Activated T-helper 9 cell treated with anti-CD3 and anti-CD28 coated beads, Interleukin-2, amount 50 U/mL, for 16 hours (primary cell): ENCODE results near the gene CDH4.

ENCODE experiments used
- DNase-seq: peaks from one replicate; pipeline ENCODE4 v3.0.0-alpha.2; 2020; ENCODE audit warnings: low read depth

CDH4 gene

DNA sequence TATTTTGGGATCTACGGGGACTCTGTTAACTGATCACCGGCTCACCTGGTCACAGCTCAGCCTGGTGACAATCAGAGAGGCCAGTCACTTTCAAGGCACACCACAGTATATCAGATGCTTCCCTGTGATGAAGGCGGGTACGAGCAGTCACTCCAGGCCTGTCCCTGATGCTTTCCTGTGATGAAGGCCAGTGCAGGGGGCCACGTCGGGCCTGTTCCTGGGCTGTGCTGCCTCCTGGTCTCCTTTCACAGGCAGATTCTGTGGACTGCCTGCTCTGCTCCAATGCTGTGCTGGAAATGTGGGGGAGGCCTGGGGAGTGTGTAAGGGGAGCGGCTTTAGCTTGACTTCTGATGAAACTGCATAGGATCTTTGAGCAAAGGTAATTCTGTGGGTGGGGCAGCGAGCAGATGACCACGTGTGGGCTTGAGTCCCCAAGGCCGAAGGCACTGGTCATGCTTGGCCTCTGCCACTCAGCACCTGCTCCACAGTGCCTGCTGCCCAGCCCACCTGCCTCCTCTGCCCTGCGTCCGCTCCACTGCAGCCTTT is 441.1 kb downstream of the CDH4 start:
- no peak for DNase-seq

DNA sequence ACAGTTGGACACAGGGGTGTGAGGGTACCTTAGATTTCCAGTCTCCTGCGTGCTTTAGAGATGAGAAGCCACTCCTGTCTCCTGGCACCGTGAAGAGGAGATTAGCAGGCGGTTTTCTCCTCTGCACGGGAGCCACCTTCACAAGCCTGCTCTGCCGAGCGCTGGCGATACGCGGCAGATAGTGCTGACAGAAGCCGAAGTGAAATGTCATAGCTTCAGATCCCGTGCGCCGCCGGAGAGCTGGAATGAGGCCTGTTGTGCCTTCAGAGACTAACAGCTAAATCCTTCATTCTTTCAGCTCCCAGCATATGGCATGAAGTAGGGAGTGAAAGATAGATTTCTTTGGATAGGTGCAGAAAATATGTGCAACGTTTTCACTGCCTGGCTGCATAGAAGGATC is 442.6 kb downstream of the CDH4 start:
- no peak for DNase-seq

DNA sequence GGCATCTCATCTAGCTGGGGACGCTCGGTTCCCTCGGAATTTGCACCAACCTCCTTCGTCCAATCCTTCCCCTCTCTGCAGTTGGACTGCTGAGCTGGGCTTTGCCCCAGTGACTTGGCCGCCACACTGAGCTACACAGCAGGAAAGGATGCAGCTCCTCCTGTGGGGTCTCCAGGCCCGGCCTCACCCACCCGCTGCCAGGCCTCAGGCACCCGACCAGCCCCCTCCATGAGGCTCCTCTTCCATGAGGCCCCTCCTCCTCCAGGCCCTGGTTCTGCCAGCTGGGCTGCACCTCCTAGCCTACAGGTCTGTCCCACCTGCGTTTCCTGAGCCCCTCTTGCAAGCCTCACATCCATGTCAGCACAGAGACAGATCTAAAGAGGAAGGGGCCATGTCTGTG is 443.7 kb downstream of the CDH4 start:
- no peak for DNase-seq

DNA sequence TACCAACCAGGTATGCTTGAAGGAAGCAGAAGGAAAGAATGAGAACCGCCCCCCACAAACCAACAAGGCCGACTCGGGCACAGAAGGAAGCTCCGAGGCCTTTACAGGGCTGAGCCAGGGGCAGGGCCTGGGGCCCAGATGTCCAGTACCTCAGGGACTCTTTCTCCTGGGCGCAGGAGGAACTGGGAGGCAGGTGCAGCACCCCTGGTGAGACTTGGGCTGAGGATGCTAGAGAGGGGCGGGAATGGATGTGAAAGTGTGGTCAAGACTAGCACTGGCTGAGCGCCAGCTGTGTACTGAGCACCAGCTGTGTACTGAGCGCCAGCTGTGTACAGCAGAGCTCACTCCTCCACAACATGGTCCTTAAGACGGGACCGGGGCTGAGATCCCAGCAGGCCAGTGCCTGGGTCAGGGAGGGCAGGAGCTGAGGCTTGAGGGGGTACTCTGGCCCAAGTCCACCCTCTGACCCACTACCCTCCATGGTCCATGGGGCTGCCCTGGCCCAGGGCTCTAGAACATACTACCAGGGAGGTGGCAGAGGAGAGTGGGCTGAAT is 444.2 kb downstream of the CDH4 start:
- no peak for DNase-seq

DNA sequence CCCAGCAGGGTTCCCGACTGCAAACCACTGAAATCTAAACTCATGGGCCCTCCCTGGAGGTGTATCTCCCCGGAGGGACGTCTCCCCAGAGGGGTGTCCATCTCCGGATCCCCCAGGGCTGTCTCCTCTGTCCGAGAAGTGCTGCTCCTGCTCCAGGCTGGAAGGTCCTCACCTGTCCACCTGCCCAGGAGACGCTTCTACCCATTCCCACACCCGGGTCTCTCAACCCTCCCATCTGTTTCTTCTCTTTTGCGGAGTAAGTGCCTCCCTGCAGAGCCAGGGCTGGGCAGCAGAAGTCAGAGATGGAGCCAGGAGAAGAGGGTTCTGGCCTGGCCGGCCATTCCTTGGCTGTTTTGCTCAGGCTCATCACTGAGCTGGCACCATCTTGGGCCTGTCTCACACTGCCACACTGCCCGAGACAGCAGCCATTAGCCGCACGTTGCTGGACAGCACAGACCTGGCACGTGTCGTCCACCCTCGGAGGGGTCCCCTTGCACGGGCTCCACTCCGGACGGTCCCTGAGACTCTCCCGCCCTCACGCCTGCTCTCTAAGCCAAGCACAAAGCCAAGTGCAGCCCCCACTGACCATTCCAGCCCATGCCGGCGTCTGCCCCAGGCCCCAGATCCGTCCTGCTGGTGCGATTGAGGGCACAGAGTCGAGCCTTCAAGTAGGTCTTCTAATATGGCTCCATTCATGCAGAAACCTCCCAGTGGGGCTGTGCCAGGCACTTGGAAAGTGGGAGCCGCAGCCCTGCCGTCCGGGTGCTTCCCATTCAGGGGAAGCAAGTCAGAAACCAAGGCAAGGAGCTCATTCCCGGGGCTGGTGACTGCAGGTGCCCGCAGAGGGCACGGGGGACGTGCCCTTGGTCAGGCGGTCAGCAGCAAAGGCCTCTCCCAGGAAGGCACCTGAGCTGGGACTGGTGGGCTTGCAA is 445.9 kb downstream of the CDH4 start:
- no peak for DNase-seq

DNA sequence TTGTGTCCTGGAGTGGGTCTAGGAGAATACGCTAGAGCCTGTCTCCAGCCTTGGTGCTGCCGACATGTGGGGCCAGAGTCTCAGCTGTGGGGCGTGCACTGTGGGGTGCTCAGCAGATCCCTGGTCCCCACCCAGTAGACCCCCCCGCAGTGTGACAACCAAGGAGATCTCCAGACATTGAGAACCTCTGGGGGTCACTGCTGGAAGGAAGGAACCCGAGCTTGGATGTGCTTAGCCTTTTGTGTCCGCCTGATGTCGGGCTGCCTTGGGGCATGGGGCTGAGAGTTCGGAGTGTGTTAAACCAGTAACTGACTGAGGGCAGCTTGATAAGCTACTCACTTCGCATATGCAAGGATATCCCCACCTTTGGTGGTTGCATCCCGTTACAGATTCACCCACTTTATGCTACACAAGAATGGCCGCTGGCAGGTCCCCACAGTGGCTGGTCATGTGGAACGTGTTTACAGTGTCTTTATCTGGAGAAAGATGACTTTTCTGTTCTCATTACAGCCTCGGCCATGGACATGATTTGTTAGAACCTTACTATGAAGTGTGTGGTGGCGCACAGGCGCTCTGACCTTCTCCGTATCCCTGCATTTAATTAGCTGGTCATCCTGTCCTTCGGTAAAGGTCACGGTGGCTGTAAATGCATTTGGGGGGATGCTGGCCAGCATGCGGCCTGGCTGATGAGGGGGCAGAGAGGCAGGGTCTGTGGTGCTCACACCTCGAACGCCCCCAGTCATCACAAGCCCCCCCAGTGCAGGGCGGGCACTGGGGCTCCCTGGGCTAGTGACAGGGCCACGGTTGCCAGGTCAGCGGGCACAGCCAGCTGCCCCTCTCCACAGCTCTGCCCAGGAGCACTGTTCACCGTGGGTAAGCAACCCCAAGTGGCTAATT is 446.8 kb downstream of the CDH4 start:
- no peak for DNase-seq

DNA sequence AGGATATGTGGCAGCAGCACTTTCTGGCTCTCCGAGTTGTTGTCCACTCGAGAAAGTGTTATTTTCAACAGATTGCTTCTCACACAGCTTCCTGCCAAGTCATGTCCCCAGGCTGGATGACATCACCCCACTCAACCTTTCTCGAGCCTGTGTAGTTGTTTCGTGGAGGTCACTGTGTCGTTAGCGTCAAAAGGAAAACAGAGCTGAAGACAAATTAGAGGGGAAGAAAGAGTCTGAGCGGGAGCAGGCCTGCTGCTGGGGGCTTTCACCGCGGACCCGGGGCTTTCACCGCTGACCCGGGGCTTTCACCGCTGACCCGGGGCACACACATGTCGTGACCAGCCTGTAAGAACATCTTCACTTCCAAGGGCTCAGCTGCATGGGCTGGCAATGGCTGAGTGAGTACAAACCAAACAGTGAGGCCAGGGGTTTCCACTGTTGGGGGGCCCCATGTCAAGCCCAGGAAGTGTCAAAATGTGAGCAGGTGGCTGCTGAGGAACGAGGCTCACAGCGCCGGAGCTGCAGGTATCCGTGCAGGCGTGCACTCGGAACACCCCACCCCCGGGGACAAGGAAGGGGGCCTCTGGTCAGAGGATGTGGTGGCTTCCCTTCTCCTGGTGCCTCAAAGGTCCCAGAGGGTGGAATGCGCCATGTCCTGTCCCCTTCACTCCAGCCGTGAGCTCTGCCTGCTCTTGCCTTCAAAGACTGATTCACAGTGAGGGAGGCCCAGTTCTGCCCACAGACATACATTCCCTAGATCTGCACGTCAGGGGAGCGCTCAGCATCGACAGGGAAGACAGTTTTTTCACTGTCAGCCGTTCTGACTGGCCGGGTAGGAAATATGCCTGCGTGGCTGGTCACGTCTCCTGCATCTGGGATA is 447.7 kb downstream of the CDH4 start:
- no peak for DNase-seq

DNA sequence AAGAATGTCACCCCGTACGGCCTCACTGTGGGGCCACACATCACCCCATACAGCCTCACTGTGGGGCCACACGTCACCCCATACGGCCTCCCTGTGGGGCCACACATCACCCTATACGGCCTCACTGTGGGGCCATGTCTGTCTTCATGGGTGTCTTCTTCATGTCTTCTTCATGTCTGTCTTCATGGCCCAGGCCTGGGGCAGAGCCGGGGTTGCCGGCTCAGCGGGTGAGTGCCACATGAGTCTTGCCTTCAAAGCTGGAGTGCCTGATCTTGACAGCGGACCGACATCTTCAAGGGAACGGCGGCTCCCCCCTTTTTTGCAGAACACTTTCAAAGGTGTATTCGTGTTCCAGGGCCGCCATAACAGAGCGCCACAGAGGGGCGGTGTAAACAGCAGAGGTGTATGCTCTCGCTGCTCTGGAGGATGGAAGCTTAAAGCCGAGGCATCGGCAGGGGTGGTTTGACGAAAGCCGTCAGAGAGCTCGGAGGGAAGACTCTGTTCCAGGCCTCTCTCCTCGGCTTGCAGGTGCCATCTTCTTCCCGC is 448.6 kb downstream of the CDH4 start:
- no peak for DNase-seq

DNA sequence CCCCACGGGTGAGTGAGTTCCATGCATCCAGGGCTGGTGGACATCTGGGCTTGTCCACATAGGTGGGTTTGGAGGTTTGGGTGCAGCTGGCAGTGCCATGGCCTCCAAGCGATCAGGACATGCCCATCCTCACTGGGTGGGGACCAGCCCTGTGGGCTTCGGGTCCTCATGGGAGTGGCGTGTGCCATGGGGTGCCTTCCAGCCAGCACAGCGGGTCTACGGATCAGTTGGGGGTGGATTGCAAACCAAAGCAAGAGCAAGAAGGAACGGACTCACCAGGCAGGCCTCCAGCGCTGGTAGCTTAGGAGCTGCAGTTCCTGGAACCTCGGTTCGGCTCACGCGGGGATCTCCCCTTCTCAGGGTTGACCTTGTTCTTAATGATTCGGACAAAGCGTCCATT is 449.3 kb downstream of the CDH4 start:
- DNase-seq, result no peak

DNA sequence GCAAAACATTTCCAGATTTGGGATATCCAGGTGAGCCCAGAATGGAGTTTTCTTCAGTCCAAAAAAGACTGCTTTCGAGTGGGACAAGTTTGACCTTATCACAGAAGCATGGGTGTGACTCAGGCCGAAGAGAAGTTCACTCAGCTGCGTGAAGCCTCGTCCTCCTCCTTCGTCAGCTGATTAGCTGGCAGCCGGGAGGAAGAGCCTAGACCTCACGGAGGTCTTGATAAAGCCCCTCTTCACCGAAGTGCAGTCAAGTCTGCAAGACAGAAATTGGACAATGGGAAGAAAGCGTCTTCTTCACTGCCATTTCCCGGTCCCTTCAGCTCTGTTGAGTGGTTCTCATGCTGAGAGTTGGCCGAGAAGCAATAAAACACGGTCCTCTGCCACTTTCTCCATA is 449.7 kb downstream of the CDH4 start:
- DNase-seq, result no peak

DNA sequence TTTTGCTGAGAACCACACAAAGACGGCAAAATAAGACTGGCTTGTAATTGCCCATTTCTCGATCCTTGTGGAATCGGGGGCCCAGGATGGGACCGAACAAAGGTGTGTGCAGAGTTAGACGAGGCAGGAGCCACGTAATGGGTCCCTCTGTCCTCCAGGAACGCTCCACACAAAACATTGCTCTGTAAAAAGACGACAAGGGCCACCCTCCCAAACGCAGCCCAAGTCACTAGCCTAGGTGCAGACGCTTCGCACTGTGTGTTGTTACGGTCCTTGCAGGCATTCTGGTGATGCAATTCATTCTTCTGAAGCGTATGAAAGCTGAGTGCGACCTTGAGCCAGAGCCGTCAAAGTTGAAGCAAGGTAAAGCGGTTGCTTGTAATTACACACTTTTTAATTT is 450.2 kb downstream of the CDH4 start:
- DNase-seq, result no peak

DNA sequence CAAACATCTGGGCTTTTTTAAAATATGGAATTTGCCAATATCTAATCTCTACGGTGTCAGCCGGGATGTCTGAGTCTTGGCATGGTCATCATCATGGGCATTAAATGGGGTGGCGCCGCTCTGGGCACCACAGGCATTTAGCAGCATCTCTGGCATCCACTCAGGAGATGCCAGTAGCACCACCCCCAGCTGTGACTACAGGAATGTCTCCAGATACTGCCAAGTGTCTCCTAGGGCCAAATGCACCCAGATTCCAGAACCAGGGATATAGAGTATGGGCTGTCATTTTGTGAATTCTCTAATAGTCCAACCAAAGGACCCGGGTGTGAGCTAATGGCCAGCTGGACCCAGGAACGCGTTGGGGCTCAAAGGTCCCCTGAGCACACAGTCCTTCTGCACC is 452.6 kb downstream of the CDH4 start:
- no peak for DNase-seq

DNA sequence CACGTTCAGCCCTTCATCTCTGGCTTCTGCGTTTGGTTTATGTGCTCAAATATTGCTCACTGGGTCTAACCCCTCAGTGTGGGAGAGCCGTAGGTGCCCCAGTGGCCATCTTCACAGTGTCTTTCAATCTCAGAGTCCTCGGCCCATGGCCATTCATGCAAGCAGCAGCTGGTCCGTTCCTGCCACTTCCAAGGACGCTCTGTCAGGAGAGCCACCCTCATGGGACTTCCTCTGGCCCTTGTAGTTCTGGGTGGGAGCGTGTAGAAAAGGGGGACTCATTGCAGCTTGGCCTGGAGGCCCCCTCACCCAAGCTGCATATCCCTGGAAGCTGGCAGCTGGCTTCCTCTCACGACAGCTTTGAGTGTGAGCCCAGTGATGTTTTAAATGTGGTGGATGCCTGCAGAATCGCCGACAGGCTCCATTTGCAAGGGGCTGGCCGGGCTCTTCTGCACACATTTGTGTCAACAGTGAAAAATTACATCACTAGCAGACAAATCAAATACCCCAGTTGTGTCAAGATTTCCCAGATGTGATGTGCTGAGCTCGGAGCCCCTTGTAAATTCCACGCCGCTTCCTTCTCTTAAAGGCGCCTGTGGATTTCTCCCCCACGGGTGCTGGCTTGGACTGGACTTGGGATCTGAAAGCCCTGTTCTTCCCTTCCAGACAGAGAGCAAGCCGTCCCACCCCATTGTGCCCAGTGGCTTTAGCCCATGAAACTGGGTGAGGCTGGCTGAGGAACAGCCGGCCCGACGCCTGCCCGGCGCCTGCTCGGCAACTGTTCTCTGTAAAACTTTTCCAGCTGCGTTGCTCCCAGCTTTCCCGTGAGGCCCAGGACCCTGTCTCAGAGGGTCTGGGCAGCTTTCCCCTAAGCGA is 453.6 kb downstream of the CDH4 start:
- no peak for DNase-seq

DNA sequence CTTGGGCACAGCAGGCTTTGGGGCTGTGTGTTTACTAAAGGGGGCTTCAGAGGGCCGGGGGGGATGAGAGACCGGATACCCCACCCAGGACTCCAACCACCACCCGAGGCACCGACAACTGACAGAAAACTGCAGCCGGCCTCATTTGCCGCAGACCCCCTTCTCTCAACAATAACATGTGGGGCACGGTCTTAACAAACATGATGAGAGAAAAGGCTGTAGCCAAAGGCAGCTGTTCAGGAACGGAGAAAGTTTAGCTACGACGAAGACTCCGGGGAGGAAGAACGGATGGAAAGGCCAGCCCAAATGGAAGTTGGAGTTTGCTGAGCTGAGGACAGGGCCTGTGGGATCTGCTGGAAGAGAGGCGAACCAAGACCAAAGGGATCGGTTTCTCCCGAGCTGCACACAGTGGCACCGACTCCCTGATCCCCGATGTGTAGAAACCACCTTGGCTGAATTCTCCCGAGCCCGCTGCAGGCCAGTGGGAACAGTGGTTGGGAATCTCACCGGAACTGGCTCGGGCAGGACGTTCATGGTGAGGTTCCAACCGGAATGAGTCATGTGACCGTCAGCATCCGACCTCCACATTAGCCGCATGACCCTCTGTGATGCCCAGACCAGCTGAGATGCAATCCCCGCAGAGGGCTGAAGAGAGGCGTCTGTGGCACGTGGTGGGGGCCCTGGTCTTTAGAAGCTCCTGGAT is 454.3 kb downstream of the CDH4 start:
- no peak for DNase-seq

DNA sequence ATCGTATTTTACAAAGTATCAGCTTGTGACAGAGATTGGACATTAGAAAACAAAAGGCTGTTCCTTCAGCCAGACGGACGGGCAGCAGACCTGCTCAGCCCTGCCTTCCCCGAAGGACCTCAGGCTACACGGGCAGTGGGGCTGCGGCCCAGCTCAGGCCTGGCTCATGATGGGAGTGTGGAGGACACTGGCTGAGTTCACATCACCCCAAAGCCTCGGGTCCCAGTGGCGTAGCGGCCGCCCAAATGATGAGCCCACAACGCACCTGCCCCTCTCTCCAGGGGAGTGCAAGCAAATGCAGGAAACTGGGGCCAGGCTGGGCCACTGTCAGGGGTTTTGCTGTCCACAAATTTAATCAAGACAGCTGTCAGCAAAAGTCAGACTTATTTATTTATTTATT is 456.8 kb downstream of the CDH4 start:
- no peak for DNase-seq

DNA sequence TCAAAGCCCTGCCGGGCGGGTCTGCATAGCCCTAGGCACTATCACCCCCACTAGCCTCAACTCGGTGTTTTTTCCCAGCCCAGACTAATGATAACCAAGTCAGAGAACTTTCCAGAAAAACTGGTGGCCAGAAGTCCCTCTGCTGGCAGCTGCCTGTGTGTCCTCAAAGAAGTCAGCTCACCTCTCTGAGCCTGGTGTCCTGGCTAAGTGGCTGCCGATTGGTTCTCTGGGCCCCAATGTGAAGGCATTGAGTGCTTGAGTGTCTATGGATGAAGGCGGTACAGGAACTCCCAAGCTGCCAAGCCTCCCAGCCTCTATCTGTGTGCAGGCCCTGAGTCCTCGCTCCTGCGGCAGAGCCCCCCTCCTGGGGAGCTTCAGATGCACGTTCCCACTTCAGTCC is 458.0 kb downstream of the CDH4 start:
- no peak for DNase-seq

DNA sequence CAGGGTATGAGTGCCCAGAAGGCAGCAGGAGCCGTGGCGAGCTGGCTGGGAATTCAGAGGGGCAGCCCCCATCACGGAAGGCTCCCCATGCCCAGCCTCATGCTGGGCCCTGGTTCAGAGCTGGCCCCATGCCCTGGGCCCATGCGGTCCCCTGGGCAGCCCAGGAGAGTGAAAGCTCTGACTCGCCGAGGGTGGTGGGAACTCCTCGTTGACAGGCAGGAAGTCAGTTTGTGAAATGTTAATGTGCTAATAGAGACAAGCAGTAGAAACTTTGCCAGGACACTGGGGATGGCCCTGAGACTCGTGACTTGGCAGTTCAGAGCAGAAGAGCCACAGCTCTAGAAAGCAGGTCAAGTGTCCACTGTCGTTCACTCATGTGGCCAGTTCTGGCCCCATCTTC is 460.6 kb downstream of the CDH4 start:
- no peak for DNase-seq

DNA sequence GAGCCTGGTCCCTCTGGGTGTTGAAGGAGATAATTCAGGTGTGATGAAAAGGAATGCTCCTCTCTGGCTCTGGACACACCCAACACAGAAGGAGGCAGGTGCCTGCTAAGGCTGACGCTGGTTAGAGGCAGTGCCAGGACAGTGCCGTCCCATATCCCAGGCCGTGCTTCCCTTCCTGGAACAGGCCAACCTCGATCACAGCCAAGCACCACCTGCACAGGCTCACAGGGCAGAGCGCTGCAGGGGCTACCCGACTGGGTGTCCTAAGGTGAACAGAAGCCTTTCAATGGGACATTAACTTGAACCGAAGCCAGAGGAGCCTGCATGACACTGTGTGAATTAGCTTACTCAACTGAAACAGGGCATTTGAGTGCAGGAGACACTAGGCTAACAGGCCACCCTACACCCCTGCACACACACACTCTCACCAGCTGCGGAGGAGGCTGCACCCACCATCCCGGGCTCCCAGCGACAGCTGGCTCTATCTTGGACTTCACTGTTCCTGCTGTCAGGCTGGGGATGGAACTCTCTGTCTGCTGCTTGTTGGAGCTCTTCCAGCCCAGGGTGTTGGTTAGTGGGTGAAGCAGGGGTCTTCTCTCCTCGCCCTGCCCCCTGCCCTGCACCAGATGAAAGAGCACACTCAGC is 466.4 kb downstream of the CDH4 start:
- no peak for DNase-seq
